HEK293 (cell line): ENCODE data around the gene ADAMTS17.

ENCODE experiments used
- CTCF ChIP-seq: fragments of 450-650 bp; formaldehyde crosslinking; IDR thresholded peaks from 2 replicates; pipeline ENCODE4 v1.5.1; 2016; ENCODE audit warnings: missing biosample characterization, missing genetic modification characterization
- ELK4 ChIP-seq: IDR thresholded peaks from 2 replicates; pipeline ENCODE4 v1.6.1; 2011; ENCODE audit warnings: mild to moderate bottlenecking, low read depth, low read length, borderline replicate concordance
- SP2 ChIP-seq: fragments of 450-650 bp; formaldehyde crosslinking; IDR thresholded peaks from 2 replicates; pipeline ENCODE4 v1.5.1; 2016; ENCODE audit warnings: missing biosample characterization, missing genetic modification characterization
- ZFP37 ChIP-seq: fragments of 450-650 bp; formaldehyde crosslinking; IDR thresholded peaks from 2 replicates; pipeline ENCODE4 v1.5.1; 2016; ENCODE audit warnings: missing biosample characterization, missing genetic modification characterization
- ZNF121 ChIP-seq: fragments of 450-650 bp; formaldehyde crosslinking; IDR thresholded peaks from 2 replicates; pipeline ENCODE4 v1.5.1; 2016; ENCODE audit warnings: missing biosample characterization, missing genetic modification characterization
- ZNF561 ChIP-seq: fragments of 450-650 bp; IDR thresholded peaks from 2 replicates; pipeline ENCODE4 v1.5.1; 2018; ENCODE audit warnings: missing biosample characterization, missing genetic modification characterization, borderline replicate concordance
- TF ChIP-seq, protein P1 (sequence below): fragments of 450-650 bp; formaldehyde crosslinking; IDR thresholded peaks from 2 replicates; pipeline ENCODE4 v1.5.1; 2016; ENCODE audit warnings: missing biosample characterization, missing genetic modification characterization
- TF ChIP-seq, protein P2 (sequence below): fragments of 450-650 bp; formaldehyde crosslinking; IDR thresholded peaks from 2 replicates; pipeline ENCODE4 v1.5.1; 2016; ENCODE audit warnings: missing biosample characterization, missing genetic modification characterization

DNA sequence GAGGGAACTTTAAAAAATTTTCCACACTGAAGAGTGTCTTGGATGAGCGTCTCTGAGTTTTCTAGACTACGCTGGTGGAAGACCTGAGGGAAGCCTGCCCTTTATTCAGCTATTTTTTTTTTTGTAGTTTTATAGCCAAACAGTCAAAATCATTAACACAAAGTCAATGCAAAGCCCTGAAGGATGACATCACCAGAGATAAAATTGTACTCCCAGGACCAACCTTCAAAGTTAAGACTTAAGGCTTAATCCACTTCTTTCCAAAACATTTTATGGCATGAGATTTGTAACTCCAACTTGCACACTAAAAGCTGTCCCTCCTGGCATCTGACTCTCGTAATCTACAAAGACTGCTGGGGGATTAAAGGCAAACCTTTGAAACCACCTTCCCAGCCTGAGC, 345.1 kb downstream of the ADAMTS17 start:
- no peak for TF ChIP-seq ZFP37 (tag by site-specific recombination)
- TF ChIP-seq ELK4: no peak
- TF ChIP-seq CTCF (tag by site-specific recombination): no peak
- TF ChIP-seq, protein P1, sequence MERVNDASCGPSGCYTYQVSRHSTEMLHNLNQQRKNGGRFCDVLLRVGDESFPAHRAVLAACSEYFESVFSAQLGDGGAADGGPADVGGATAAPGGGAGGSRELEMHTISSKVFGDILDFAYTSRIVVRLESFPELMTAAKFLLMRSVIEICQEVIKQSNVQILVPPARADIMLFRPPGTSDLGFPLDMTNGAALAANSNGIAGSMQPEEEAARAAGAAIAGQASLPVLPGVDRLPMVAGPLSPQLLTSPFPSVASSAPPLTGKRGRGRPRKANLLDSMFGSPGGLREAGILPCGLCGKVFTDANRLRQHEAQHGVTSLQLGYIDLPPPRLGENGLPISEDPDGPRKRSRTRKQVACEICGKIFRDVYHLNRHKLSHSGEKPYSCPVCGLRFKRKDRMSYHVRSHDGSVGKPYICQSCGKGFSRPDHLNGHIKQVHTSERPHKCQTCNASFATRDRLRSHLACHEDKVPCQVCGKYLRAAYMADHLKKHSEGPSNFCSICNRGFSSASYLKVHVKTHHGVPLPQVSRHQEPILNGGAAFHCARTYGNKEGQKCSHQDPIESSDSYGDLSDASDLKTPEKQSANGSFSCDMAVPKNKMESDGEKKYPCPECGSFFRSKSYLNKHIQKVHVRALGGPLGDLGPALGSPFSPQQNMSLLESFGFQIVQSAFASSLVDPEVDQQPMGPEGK (tag by site-specific recombination): no peak
- no peak for TF ChIP-seq ZNF121 (tag by site-specific recombination)
- no peak for TF ChIP-seq SP2 (tag by site-specific recombination)
- no peak for TF ChIP-seq ZNF561 (tag by site-specific recombination)
- TF ChIP-seq, protein P2, sequence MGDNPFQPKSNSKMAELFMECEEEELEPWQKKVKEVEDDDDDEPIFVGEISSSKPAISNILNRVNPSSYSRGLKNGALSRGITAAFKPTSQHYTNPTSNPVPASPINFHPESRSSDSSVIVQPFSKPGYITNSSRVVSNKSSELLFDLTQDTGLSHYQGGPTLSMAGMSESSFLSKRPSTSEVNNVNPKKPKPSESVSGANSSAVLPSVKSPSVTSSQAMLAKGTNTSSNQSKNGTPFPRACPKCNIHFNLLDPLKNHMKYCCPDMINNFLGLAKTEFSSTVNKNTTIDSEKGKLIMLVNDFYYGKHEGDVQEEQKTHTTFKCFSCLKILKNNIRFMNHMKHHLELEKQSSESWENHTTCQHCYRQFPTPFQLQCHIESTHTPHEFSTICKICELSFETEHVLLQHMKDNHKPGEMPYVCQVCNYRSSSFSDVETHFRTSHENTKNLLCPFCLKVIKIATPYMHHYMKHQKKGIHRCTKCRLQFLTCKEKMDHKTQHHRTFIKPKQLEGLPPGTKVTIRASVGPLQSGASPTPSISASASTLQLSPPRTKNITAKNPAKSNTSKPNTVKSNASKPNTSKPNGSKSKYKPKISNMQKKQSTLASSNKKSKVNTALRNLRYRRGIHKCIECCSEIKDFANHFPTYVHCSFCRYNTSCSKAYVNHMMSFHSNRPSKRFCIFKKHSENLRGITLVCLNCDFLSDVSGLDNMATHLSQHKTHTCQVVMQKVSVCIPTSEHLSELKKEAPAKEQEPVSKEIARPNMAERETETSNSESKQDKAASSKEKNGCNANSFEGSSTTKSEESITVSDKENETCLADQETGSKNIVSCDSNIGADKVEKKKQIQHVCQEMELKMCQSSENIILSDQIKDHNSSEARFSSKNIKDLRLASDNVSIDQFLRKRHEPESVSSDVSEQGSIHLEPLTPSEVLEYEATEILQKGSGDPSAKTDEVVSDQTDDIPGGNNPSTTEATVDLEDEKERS (tag by site-specific recombination): no peak
